ENCODE data around the gene KCNK10.
A peak's percentile ranks its signal among the peaks of the same experiment; 100 is the strongest.

The KCNK10 gene

GRCh38 chr14:88249266-88249665, 73.8 kb downstream of the KCNK10 start:
- peaks cover 57 to 69% of the 10 kb centered on the region in 2 donors for H3K27me3 Mint-ChIP-seq
- DNase-seq (no peak), ATAC-seq (replicated peaks) (no peak)
- H3K27ac Mint-ChIP-seq, result no peak overlapping the region
- no peak overlapping the region for H3K4me3 Mint-ChIP-seq
- H3K9me3 Mint-ChIP-seq, result no peaks in the 10 kb centered on the region
- H3K4me1 Mint-ChIP-seq (ENCODE audit: low read depth in 2 of 2), result no peaks in the 10 kb centered on the region
- H3K36me3 Mint-ChIP-seq (ENCODE audit: insufficient read depth), result no peaks in the 10 kb centered on the region

GRCh38 chr14:88248606-88249005, 74.5 kb downstream of the KCNK10 start:
- no peaks in the 10 kb centered on the region for H3K4me1 Mint-ChIP-seq (ENCODE audit: low read depth in 2 of 2)
- no peak for ATAC-seq (replicated peaks)
- H3K9me3 Mint-ChIP-seq, result no peaks in the 10 kb centered on the region
- peaks cover 50 to 69% of the 10 kb centered on the region in 2 donors for H3K27me3 Mint-ChIP-seq
- DNase-seq, result no peak
- H3K4me3 Mint-ChIP-seq, result no peak overlapping the region
- no peak overlapping the region for H3K27ac Mint-ChIP-seq
- H3K36me3 Mint-ChIP-seq (ENCODE audit: insufficient read depth), result no peaks in the 10 kb centered on the region

GRCh38 chr14:88247228-88247627, 75.8 kb downstream of the KCNK10 start:
- no peaks in the 10 kb centered on the region for H3K36me3 Mint-ChIP-seq (ENCODE audit: insufficient read depth)
- H3K27me3 Mint-ChIP-seq, result peaks cover 43 to 65% of the 10 kb centered on the region in 2 donors
- no peak overlapping the region for H3K4me3 Mint-ChIP-seq
- H3K27ac Mint-ChIP-seq, result no peak overlapping the region
- no peaks in the 10 kb centered on the region for H3K9me3 Mint-ChIP-seq
- ATAC-seq (replicated peaks), result no peak
- DNase-seq, result no peak
- no peaks in the 10 kb centered on the region for H3K4me1 Mint-ChIP-seq (ENCODE audit: low read depth in 2 of 2)

GRCh38 chr14:88245321-88245720, 77.7 kb downstream of the KCNK10 start:
- Mint-ChIP-seq H3K9me3 (no peaks in the 10 kb centered on the region), H3K4me3 (no peak overlapping the region), H3K4me1 (ENCODE audit: low read depth in 2 of 2) (no peaks in the 10 kb centered on the region), H3K27me3 (peaks cover 46 to 65% of the 10 kb centered on the region in 2 donors), H3K36me3 (ENCODE audit: insufficient read depth) (no peaks in the 10 kb centered on the region), H3K27ac (no peak overlapping the region)
- no peak for ATAC-seq (replicated peaks)
- DNase-seq, result no peak

GRCh38 chr14:88243946-88244345, 79.1 kb downstream of the KCNK10 start:
- Mint-ChIP-seq H3K27me3 (peaks cover 50 to 66% of the 10 kb centered on the region in 2 donors), H3K27ac (no peak overlapping the region), H3K4me3 (no peak overlapping the region), H3K9me3 (no peaks in the 10 kb centered on the region), H3K4me1 (ENCODE audit: low read depth in 2 of 2) (no peaks in the 10 kb centered on the region), H3K36me3 (ENCODE audit: insufficient read depth) (no peaks in the 10 kb centered on the region)
- DNase-seq (no peak), ATAC-seq (replicated peaks) (no peak)

GRCh38 chr14:88242446-88242845, 80.6 kb downstream of the KCNK10 start:
- H3K27me3 Mint-ChIP-seq, result peaks cover 39 to 75% of the 10 kb centered on the region in 2 donors
- ATAC-seq (replicated peaks) (no peak), DNase-seq (no peak)
- no peak overlapping the region for H3K27ac Mint-ChIP-seq
- no peak overlapping the region for H3K4me3 Mint-ChIP-seq
- H3K9me3 Mint-ChIP-seq, result no peaks in the 10 kb centered on the region
- no peaks in the 10 kb centered on the region for H3K36me3 Mint-ChIP-seq (ENCODE audit: insufficient read depth)
- no peaks in the 10 kb centered on the region for H3K4me1 Mint-ChIP-seq (ENCODE audit: low read depth in 2 of 2)

- Mint-ChIP-seq H3K36me3 (ENCODE audit: insufficient read depth) (no peaks in the 10 kb centered on the region), H3K9me3 (no peaks in the 10 kb centered on the region), H3K27me3 (peaks cover 38 to 80% of the 10 kb centered on the region in 2 donors), H3K4me1 (ENCODE audit: low read depth in 2 of 2) (no peaks in the 10 kb centered on the region), H3K4me3 (no peak overlapping the region), H3K27ac (peak overlapping the region in 1 of 2 donors; percentile 12)
- ATAC-seq (replicated peaks) (no peak), DNase-seq (no peak)
These were observed 81.3 kb downstream of the KCNK10 start for GRCh38 chr14:88241810-88242209.

- Mint-ChIP-seq H3K9me3 (no peaks in the 10 kb centered on the region), H3K4me3 (no peak overlapping the region), H3K27me3 (peaks cover 34 to 36% of the 10 kb centered on the region in 2 donors), H3K27ac (no peak overlapping the region), H3K4me1 (ENCODE audit: low read depth in 2 of 2) (no peaks in the 10 kb centered on the region), H3K36me3 (ENCODE audit: insufficient read depth) (no peaks in the 10 kb centered on the region)
- DNase-seq (no peak), ATAC-seq (replicated peaks) (no peak)
These were observed 88.6 kb downstream of the KCNK10 start for GRCh38 chr14:88234442-88234841.

- peaks cover 32% of the 10 kb centered on the region in 2 donors for H3K27me3 Mint-ChIP-seq
- H3K27ac Mint-ChIP-seq, result no peak overlapping the region
- H3K36me3 Mint-ChIP-seq (ENCODE audit: insufficient read depth), result no peaks in the 10 kb centered on the region
- ATAC-seq (replicated peaks) (no peak), DNase-seq (peak in 1 of 3 experiments; percentile 1)
- no peak overlapping the region for H3K4me3 Mint-ChIP-seq
- no peaks in the 10 kb centered on the region for H3K4me1 Mint-ChIP-seq (ENCODE audit: low read depth in 2 of 2)
- H3K9me3 Mint-ChIP-seq, result no peaks in the 10 kb centered on the region
These were observed 89.2 kb downstream of the KCNK10 start for GRCh38 chr14:88233915-88234314.

- DNase-seq (no peak), ATAC-seq (replicated peaks) (no peak)
- Mint-ChIP-seq H3K36me3 (ENCODE audit: insufficient read depth) (no peaks in the 10 kb centered on the region), H3K4me1 (ENCODE audit: low read depth in 2 of 2) (no peaks in the 10 kb centered on the region), H3K27ac (no peak overlapping the region), H3K27me3 (peaks cover 28 to 29% of the 10 kb centered on the region in 2 donors), H3K9me3 (no peaks in the 10 kb centered on the region), H3K4me3 (no peak overlapping the region)
These were observed 90.3 kb downstream of the KCNK10 start for GRCh38 chr14:88232771-88233170.

GRCh38 chr14:88231603-88232002, 91.5 kb downstream of the KCNK10 start:
- no peak for ATAC-seq (replicated peaks)
- no peak for DNase-seq
- Mint-ChIP-seq H3K4me1 (ENCODE audit: low read depth in 2 of 2) (no peaks in the 10 kb centered on the region), H3K9me3 (no peaks in the 10 kb centered on the region), H3K36me3 (ENCODE audit: insufficient read depth) (no peaks in the 10 kb centered on the region), H3K4me3 (no peak overlapping the region), H3K27me3 (peaks cover 24 to 25% of the 10 kb centered on the region in 2 donors), H3K27ac (no peak overlapping the region)

GRCh38 chr14:88229428-88229827, 93.6 kb downstream of the KCNK10 start:
- Mint-ChIP-seq H3K9me3 (no peaks in the 10 kb centered on the region), H3K4me3 (no peak overlapping the region), H3K27me3 (peaks cover 22 to 38% of the 10 kb centered on the region in 2 donors), H3K36me3 (ENCODE audit: insufficient read depth) (no peaks in the 10 kb centered on the region), H3K27ac (no peak overlapping the region), H3K4me1 (ENCODE audit: low read depth in 2 of 2) (no peaks in the 10 kb centered on the region)
- DNase-seq (no peak), ATAC-seq (replicated peaks) (no peak)

GRCh38 chr14:88228522-88229236, 94.4 kb downstream of the KCNK10 start:
- Mint-ChIP-seq H3K27ac (no peak overlapping the region), H3K4me1 (ENCODE audit: low read depth in 2 of 2) (no peaks in the 10 kb centered on the region), H3K4me3 (no peak overlapping the region), H3K36me3 (ENCODE audit: insufficient read depth) (no peaks in the 10 kb centered on the region), H3K27me3 (peaks cover 21 to 34% of the 10 kb centered on the region in 2 donors), H3K9me3 (no peaks in the 10 kb centered on the region)
- DNase-seq (no peak), ATAC-seq (replicated peaks) (no peak)

- Mint-ChIP-seq H3K4me3 (no peak overlapping the region), H3K4me1 (ENCODE audit: low read depth in 2 of 2) (no peaks in the 10 kb centered on the region), H3K27me3 (peaks cover 21 to 43% of the 10 kb centered on the region in 2 donors), H3K9me3 (no peaks in the 10 kb centered on the region), H3K27ac (no peak overlapping the region), H3K36me3 (ENCODE audit: insufficient read depth) (no peaks in the 10 kb centered on the region)
- DNase-seq (no peak), ATAC-seq (replicated peaks) (no peak)
These were observed 95.4 kb downstream of the KCNK10 start for GRCh38 chr14:88227693-88228092.

Data from effector memory CD8-positive, alpha-beta T cell (primary cell).